GM13977 (cell line): ENCODE data around the gene ANKRD28.
"Not testable (repeated sequence)": the region's sequence is repeated elsewhere in the genome, so short reads cannot be mapped to it uniquely, and the experiment has no call there.

Experiments used
- DNase-seq: peaks from one replicate; pipeline ENCODE4 v3.0.0; 2012; ENCODE audit warnings: low spot score
- CTCF ChIP-seq: IDR thresholded peaks from 2 replicates; pipeline ENCODE4 v1.5.1; 2012; ENCODE audit warnings: mild to moderate bottlenecking, control low read depth; ENCODE audit not compliant: insufficient read depth; ENCODE audit errors: extremely low read depth, missing control alignments
- in situ Hi-C: fragments of 300-500 bp; cut with MboI; formaldehyde crosslinking; loops from one replicate; pipeline ENCODE4 v1.12.0; 2022; ENCODE audit warnings: low sequenced_read_pairs, low pct_unique_long_range_greater_than_20kb, mixed read lengths, inconsistent platforms; ENCODE audit not compliant: unreplicated experiment

Gene ANKRD28

GRCh38 chr3:15819043-15819442 is 21.3 kb upstream of the ANKRD28 start:
- TF ChIP-seq CTCF: no peak
- in situ Hi-C loops: loop anchor here (25.0 kb wide), 1 partner anchor 382 kb away; the partner anchor contains the start of genes EAF1 and METTL6
- DNase-seq: no peak

- peak; percentile 51 for TF ChIP-seq CTCF
- in situ Hi-C loops: loop anchor here (25.0 kb wide), 1 partner anchor 378 kb away; the partner anchor contains the start of genes EAF1 and METTL6
- DNase-seq: no peak
Measured at GRCh38 chr3:15815696-15816095, 17.9 kb upstream of the ANKRD28 start.

GRCh38 chr3:15813079-15813478 is 15.3 kb upstream of the ANKRD28 start:
- DNase-seq: not testable (repeated sequence)
- in situ Hi-C loops: loop anchor here (25.0 kb wide), 1 partner anchor 376 kb away; the partner anchor contains the start of genes EAF1 and METTL6

GRCh38 chr3:15812183-15812582 is 14.4 kb upstream of the ANKRD28 start:
- in situ Hi-C loops: loop anchor here (25.0 kb wide), 1 partner anchor 375 kb away; the partner anchor contains the start of genes EAF1 and METTL6
- no peak for DNase-seq
- TF ChIP-seq CTCF: peak; percentile 44

- TF ChIP-seq CTCF: no peak
- DNase-seq: no peak
- in situ Hi-C loops: loop anchor here (25.0 kb wide), 1 partner anchor 373 kb away; the partner anchor contains the start of genes EAF1 and METTL6
Measured at GRCh38 chr3:15810702-15811101, 12.9 kb upstream of the ANKRD28 start.

- in situ Hi-C loops: loop anchor here (10.0 to 25.0 kb wide), 2 partner anchors 175 to 372 kb away; partner anchors contain the start of genes EAF1 and METTL6
- TF ChIP-seq CTCF: no peak
- DNase-seq: no peak
Measured at GRCh38 chr3:15809313-15809712, 11.5 kb upstream of the ANKRD28 start.

- in situ Hi-C loops: loop anchor here (10.0 to 25.0 kb wide), 2 partner anchors 174 to 371 kb away; partner anchors contain the start of genes EAF1 and METTL6
- no peak for TF ChIP-seq CTCF
Measured at GRCh38 chr3:15808679-15809310, 11.0 kb upstream of the ANKRD28 start.

More at GRCh38 chr3:15808679-15809310, 11.0 kb upstream of the ANKRD28 start:
- no peak for DNase-seq
